Astrocyte of the cerebellum (primary cell): ENCODE measurements around the gene CSNK1G2.

Experiments used
- DNase-seq: peaks from one replicate; pipeline ENCODE4 v3.0.0-alpha.2; 2011; ENCODE audit warnings: low read depth
- H3K4me3 ChIP-seq: 2 replicates; pipeline ENCODE4 v1.5.1; 2011; ENCODE audit warnings: mild to moderate bottlenecking, low read depth, low read length, moderate library complexity
- in situ Hi-C: cut with HindIII; loops from 2 replicates; pipeline ENCODE4 v1.10.0; 2017; ENCODE audit warnings: low sequenced_read_pairs
- TF ChIP-seq, protein P1 (sequence below): IDR thresholded peaks from 2 replicates; pipeline ENCODE4 v1.5.1; 2012; ENCODE audit warnings: low read length, low read depth, moderate library complexity, mild to moderate bottlenecking; ENCODE audit errors: missing control alignments

Gene CSNK1G2

DNA sequence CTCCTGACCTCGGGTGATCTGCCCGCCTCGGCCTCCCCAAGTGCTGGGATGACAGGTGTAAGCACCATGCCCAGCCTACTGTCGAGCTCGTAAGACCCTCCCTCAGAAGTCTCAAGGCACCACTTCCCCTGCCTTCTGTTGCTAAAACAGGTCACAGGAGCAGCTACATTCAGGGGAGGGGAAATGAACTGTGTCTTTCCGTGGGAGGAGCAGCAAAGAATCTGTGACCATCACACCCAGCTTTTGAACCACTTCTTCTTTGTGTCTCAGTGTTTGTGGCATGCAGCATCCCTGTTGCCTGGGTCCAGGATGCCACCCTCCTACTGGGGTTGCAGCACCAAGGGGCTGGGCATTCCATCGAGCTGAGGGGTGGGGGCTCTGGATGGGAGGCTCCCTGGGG, 7.7 kb upstream of the CSNK1G2 start:
- no peak for DNase-seq
- in situ Hi-C loops, result no loop called here
- TF ChIP-seq, protein P1, sequence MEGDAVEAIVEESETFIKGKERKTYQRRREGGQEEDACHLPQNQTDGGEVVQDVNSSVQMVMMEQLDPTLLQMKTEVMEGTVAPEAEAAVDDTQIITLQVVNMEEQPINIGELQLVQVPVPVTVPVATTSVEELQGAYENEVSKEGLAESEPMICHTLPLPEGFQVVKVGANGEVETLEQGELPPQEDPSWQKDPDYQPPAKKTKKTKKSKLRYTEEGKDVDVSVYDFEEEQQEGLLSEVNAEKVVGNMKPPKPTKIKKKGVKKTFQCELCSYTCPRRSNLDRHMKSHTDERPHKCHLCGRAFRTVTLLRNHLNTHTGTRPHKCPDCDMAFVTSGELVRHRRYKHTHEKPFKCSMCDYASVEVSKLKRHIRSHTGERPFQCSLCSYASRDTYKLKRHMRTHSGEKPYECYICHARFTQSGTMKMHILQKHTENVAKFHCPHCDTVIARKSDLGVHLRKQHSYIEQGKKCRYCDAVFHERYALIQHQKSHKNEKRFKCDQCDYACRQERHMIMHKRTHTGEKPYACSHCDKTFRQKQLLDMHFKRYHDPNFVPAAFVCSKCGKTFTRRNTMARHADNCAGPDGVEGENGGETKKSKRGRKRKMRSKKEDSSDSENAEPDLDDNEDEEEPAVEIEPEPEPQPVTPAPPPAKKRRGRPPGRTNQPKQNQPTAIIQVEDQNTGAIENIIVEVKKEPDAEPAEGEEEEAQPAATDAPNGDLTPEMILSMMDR, result no peak
- no peak overlapping the region for H3K4me3 ChIP-seq

DNA sequence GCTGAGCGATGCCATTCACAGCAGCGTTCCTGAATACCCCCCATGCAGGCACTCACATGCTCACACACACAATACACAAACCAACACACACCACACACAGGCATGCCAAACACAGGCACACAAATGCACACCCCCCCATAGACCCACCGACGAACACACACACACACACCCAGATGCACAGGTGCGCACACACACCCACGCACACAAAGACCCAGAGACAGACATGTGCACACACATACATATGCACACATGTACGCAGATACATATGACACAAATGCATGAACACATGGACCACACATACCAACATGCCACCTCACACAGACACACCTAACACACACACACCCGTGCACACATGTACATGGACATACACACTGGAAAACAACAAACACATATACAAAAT, 7.0 kb upstream of the CSNK1G2 start:
- in situ Hi-C loops, result no loop called here
- no peak for DNase-seq
- no peak overlapping the region for H3K4me3 ChIP-seq
- TF ChIP-seq, protein P1, result no peak

GRCh38 chr19:1935484-1936208, 5.3 kb upstream of the CSNK1G2 start:
- in situ Hi-C loops, result loop anchor here (5.0 kb wide), 1 partner anchor 57 kb away; no protein-coding TSS in a partner anchor
- TF ChIP-seq, protein P1, result no peak
- H3K4me3 ChIP-seq, result no peak overlapping the region
- DNase-seq, result no peak

DNA sequence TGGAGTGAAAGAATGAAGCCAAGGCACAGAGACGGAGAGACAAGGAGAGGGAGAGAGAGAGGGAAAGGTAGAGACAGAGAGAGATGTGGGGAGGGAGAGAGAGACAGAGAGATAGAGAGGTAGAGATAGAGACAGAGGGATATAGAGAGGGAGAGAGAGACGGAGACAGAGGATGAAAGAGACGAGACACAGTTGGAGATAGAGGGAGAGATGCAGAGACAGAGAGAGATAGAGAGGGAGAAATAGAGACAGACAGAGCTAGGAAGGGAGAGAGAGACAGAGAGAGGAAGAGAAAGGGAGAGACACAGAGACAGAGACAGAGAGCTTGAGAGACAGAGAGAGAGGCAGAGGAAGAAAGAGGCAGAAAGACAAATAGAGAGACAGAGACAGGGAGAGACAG, 4.5 kb upstream of the CSNK1G2 start:
- DNase-seq, result no peak
- TF ChIP-seq, protein P1, result no peak
- in situ Hi-C loops, result loop anchor here (5.0 kb wide), 1 partner anchor 56 kb away; no protein-coding TSS in a partner anchor
- H3K4me3 ChIP-seq, result no peak overlapping the region

- no peak overlapping the region for H3K4me3 ChIP-seq
- DNase-seq, result no peak
- in situ Hi-C loops, result loop anchor here (5.0 kb wide), 1 partner anchor 55 kb away; no protein-coding TSS in a partner anchor
- TF ChIP-seq, protein P1, result no peak
Observed at GRCh38 chr19:1936916-1937610, 3.9 kb upstream of the CSNK1G2 start.

DNA sequence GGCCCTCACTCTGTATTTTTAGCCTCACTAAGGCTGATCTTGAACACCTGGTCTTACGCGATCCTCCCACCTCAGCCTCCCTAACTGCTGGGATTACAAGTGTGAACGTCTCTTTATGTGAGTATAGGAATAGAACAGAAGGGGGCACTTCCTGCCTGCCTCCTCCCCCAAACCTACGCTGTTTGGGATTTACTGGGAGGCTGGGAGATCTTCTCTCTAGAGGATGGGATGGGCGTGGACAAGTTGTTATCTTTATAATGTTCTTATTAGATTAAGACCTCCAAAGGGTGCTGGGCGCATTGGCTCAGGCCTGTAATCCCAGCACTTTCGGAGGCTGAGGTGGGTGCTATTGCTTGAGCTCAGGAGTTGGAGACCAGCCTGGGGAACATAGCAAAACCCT, 2.9 kb upstream of the CSNK1G2 start:
- no peak overlapping the region for H3K4me3 ChIP-seq
- DNase-seq, result no peak
- in situ Hi-C loops, result loop anchor here (5.0 kb wide), 1 partner anchor 54 kb away; no protein-coding TSS in a partner anchor
- TF ChIP-seq, protein P1, result no peak
